OCI-LY1 (cell line): ENCODE results near the gene KCNIP4.

Experiments used
- H2AFZ ChIP-seq: fragments of 200-600 bp; sonication (generic), shearing (Covaris generic); 2 replicates; pipeline ENCODE4 v1.6.0; 2014; ENCODE audit warnings: antibody characterized with exemption, mild to moderate bottlenecking, low read length
- H3F3A ChIP-seq: fragments of 200-600 bp; sonication (generic), shearing (Covaris generic); 2 replicates; pipeline ENCODE4 v1.6.0; 2014; ENCODE audit warnings: mild to moderate bottlenecking, antibody characterized with exemption, low read length, moderate library complexity; ENCODE audit not compliant: insufficient read depth
- H3K27ac ChIP-seq: fragments of 200-600 bp; sonication (generic); 2 replicates; pipeline ENCODE4 v1.5.1; 2014; ENCODE audit warnings: low read length, mixed run types, mild to moderate bottlenecking, low read depth; ENCODE audit not compliant: poor library complexity, severe bottlenecking
- H3K27me3 ChIP-seq: fragments of 200-600 bp; sonication (generic); 2 replicates; pipeline ENCODE4 v1.6.0; 2014; ENCODE audit warnings: antibody characterized with exemption, mild to moderate bottlenecking, low read length, moderate library complexity; ENCODE audit not compliant: insufficient read depth
- H3K36me3 ChIP-seq: fragments of 200-600 bp; sonication (generic); 2 replicates; pipeline ENCODE4 v1.6.1; 2014; ENCODE audit warnings: mild to moderate bottlenecking, antibody characterized with exemption, low read length, moderate library complexity, mixed read lengths; ENCODE audit not compliant: insufficient read depth
- H3K4me1 ChIP-seq: fragments of 200-600 bp; sonication (generic); 2 replicates; pipeline ENCODE4 v1.5.1; 2014; ENCODE audit warnings: mild to moderate bottlenecking, low read length, moderate library complexity; ENCODE audit not compliant: insufficient read depth, severe bottlenecking
- H3K4me2 ChIP-seq: fragments of 200-600 bp; sonication (generic), shearing (Covaris generic); 2 replicates; pipeline ENCODE4 v1.6.1; 2014; ENCODE audit warnings: low read length
- H3K4me3 ChIP-seq: fragments of 200-600 bp; sonication (generic); 2 replicates; pipeline ENCODE4 v1.5.1; 2014; ENCODE audit warnings: low read length, low read depth, mild to moderate bottlenecking, mixed read lengths; ENCODE audit not compliant: poor library complexity, severe bottlenecking
- H3K79me2 ChIP-seq: fragments of 200-600 bp; shearing (Covaris generic); 2 replicates; pipeline ENCODE4 v1.6.1; 2016; ENCODE audit warnings: mixed run types, low read length, mixed read lengths; ENCODE audit not compliant: insufficient read depth
- H3K9ac ChIP-seq: fragments of 200-600 bp; sonication (generic), shearing (Covaris generic); 2 replicates; pipeline ENCODE4 v1.6.1; 2014; ENCODE audit warnings: mild to moderate bottlenecking, low read length, mixed read lengths
- H3K9me2 ChIP-seq: fragments of 200-600 bp; sonication (generic), shearing (Covaris generic); 2 replicates; pipeline ENCODE4 v1.6.1; 2014; ENCODE audit warnings: low read depth, mild to moderate bottlenecking, low read length, mixed read lengths
- H3K9me3 ChIP-seq: fragments of 200-600 bp; shearing (Covaris generic); 2 replicates; pipeline ENCODE4 v1.6.1; 2014; ENCODE audit warnings: low read length, mixed read lengths
- H4K20me1 ChIP-seq: fragments of 200-600 bp; sonication (generic), shearing (Covaris generic); 2 replicates; pipeline ENCODE4 v1.6.0; 2016; ENCODE audit warnings: mild to moderate bottlenecking, low read length; ENCODE audit not compliant: insufficient read depth
- EZH2 ChIP-seq: fragments of 200-600 bp; sonication (generic), shearing (Covaris generic); IDR thresholded peaks from 2 replicates; pipeline ENCODE4 v1.8.0; 2017; ENCODE audit warnings: borderline replicate concordance, mixed run types, mild to moderate bottlenecking, antibody characterized with exemption, low read length, moderate library complexity, mixed read lengths
- TF ChIP-seq, protein P1 (sequence below): fragments of 200-600 bp; sonication (generic), shearing (Covaris generic); IDR thresholded peaks from 2 replicates; pipeline ENCODE4 v1.5.1; 2017; ENCODE audit warnings: mild to moderate bottlenecking, antibody characterized with exemption, low read length, moderate library complexity, mixed read lengths

KCNIP4 gene

DNA sequence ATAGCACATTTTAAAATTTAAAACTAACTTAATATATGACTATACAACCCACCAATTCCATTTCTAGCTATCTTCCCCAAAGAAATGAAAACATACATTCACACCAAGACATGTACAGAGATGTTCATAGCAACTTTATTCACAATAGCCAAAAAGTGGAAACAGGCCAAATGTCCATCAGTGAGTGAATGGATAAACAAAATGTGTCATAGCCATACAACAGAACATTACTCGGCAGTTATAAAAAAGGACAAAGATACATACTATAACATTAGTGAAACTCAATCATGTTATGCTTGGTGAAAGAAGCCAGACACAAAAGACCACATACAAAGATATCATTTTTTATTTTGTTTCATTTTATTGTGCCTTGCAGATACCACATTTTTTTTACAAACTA lies 851.5 kb downstream of the KCNIP4 start:
- Histone ChIP-seq H3K4me2 (no peak overlapping the region), H3K4me3 (no peak overlapping the region), H3K9me3 (no peaks in the 10 kb centered on the region), H3F3A (no peaks in the 10 kb centered on the region), H3K27me3 (no peaks in the 10 kb centered on the region), H3K27ac (no peak overlapping the region), H3K36me3 (no peaks in the 10 kb centered on the region), H3K79me2 (no peaks in the 10 kb centered on the region), H3K9me2 (no peaks in the 10 kb centered on the region), H3K4me1 (no peaks in the 10 kb centered on the region), H2AFZ (no peak overlapping the region), H3K9ac (no peak overlapping the region), H4K20me1 (no peaks in the 10 kb centered on the region)
- TF ChIP-seq, protein P1, sequence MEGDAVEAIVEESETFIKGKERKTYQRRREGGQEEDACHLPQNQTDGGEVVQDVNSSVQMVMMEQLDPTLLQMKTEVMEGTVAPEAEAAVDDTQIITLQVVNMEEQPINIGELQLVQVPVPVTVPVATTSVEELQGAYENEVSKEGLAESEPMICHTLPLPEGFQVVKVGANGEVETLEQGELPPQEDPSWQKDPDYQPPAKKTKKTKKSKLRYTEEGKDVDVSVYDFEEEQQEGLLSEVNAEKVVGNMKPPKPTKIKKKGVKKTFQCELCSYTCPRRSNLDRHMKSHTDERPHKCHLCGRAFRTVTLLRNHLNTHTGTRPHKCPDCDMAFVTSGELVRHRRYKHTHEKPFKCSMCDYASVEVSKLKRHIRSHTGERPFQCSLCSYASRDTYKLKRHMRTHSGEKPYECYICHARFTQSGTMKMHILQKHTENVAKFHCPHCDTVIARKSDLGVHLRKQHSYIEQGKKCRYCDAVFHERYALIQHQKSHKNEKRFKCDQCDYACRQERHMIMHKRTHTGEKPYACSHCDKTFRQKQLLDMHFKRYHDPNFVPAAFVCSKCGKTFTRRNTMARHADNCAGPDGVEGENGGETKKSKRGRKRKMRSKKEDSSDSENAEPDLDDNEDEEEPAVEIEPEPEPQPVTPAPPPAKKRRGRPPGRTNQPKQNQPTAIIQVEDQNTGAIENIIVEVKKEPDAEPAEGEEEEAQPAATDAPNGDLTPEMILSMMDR, result no peak
- TF ChIP-seq EZH2, result no peak

DNA sequence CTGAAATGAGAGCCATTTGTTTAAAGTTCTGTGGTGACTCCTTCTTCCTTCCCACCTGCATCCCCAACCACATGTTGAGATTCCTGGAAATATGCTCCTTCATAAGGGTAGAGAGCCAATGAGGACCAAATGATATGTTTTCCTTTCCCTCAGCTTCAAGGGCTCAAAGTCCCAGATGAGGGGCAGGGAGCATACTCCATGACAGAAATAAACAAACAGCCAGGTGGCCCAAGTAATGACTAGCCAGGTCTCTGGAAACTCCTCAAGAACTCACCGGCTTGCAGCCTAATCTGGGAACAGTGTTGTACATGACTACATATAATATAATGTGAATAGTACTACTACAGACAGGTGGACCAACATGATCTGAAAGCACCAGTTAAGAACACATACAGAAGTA lies 856.0 kb downstream of the KCNIP4 start:
- H3F3A ChIP-seq, result no peaks in the 10 kb centered on the region
- H2AFZ ChIP-seq, result no peak overlapping the region

DNA sequence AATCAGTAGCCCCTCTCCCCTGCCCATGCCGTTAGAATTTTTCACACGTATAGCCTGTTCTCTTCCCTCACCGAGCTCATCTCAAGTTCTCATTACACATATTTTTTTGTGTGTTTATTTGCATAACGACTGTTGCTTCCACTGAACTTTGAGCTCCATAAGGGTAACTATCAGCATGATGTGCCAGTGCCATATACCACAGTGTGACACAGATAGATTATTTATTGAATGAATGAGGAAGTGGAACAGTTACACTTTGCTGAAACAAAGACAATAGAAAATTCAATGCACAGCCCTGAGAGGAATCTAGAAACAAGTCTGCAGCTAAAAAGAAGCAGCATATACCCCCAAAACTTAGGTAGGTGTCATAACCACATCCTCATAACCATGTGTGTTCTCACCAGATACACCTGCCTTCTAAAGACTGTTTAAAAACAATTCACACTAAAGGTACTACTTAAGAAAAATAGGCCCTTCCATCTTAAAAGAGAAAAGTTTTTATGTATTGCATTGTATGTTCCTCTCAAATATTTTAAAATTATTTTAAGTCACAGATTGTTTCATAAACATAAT lies 858.4 kb downstream of the KCNIP4 start:
- no peak overlapping the region for H3K4me2 ChIP-seq
- no peaks in the 10 kb centered on the region for H3K4me1 ChIP-seq
- H2AFZ ChIP-seq, result no peak overlapping the region
- H3K9me2 ChIP-seq, result no peaks in the 10 kb centered on the region
- no peak overlapping the region for H3K4me3 ChIP-seq
- no peaks in the 10 kb centered on the region for H3K36me3 ChIP-seq
- no peaks in the 10 kb centered on the region for H3F3A ChIP-seq
- H3K9me3 ChIP-seq, result no peaks in the 10 kb centered on the region
- no peaks in the 10 kb centered on the region for H3K27me3 ChIP-seq
- TF ChIP-seq, protein P1, result no peak
- TF ChIP-seq EZH2, result no peak
- H3K27ac ChIP-seq, result no peak overlapping the region
- H3K79me2 ChIP-seq, result no peaks in the 10 kb centered on the region
- H3K9ac ChIP-seq, result no peak overlapping the region
- no peaks in the 10 kb centered on the region for H4K20me1 ChIP-seq

More for the DNA sequence above, 856.0 kb downstream of the KCNIP4 start:
- Histone ChIP-seq H3K36me3 (no peaks in the 10 kb centered on the region), H3K79me2 (no peaks in the 10 kb centered on the region), H3K9me2 (no peaks in the 10 kb centered on the region), H3K27me3 (no peaks in the 10 kb centered on the region), H3K9ac (no peak overlapping the region), H4K20me1 (no peaks in the 10 kb centered on the region), H3K4me2 (no peak overlapping the region), H3K27ac (no peak overlapping the region), H3K4me3 (no peak overlapping the region), H3K9me3 (no peaks in the 10 kb centered on the region), H3K4me1 (no peaks in the 10 kb centered on the region)
- TF ChIP-seq, protein P1, result no peak
- no peak for TF ChIP-seq EZH2
